Bronchial epithelial cell (primary cell): ENCODE measurements around the gene TUG1. TPM values are rescaled to one million over a fixed set of nuclear protein-coding genes. Genes with fewer than 3 reads are reported as not detected.

Experiments used
- DNase-seq: peaks from one replicate; pipeline ENCODE4 v3.0.0-alpha.2; 2010; ENCODE audit warnings: low read depth
- FAIRE-seq: peaks from 2 replicates; lab custom pipeline; 2011; peaks lifted over from hg19 to GRCh38; lab: Jason Lieb, UNC
- H3K27me3 ChIP-seq: 2 replicates; pipeline ENCODE4 v1.5.1; 2011; ENCODE audit warnings: low read length; ENCODE audit not compliant: control insufficient read depth, insufficient read depth
- H3K36me3 ChIP-seq: 2 replicates; pipeline ENCODE4 v1.5.1; 2011; ENCODE audit warnings: low read length; ENCODE audit not compliant: control insufficient read depth, insufficient read depth
- H3K4me3 ChIP-seq: 2 replicates; pipeline ENCODE4 v1.5.1; 2011; ENCODE audit warnings: mild to moderate bottlenecking, low read depth, low read length, control low read depth
- CTCF ChIP-seq: IDR thresholded peaks from 2 replicates; pipeline ENCODE4 v1.5.1; 2011; ENCODE audit warnings: mild to moderate bottlenecking, moderate library complexity, low read length, control low read depth, inconsistent platforms; ENCODE audit not compliant: insufficient read depth, severe bottlenecking
- total RNA-seq: library from RNA; depleted of rRNA; stranded (reverse); fragments of >200 nt; gene quantifications from 2 replicates; pipeline ENCODE4 v1.2.1, GENCODE V29; 2014

Gene TUG1
- total RNA-seq, 1 donor from 2014 or later, result 24.5 TPM

DNA sequence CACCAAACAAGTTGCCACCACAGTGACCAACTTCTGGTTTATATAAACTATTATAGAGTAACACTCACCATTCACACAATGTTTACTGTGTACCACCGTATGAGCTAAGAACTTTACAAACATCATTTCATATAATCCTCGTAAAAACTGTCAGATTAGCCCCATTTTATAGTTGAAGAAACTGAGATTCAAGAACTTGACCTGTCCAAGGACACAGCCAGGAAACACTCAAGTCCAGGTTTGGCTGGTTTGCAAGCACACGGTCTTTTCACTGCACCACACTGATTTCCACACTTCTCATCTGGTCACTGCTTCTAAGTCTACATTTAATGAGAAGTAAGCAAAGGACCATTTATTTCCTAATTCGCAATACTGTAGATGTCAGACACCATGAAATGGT, 4.2 kb upstream of the TUG1 start:
- TF ChIP-seq CTCF, result no peak
- Histone ChIP-seq H3K4me3 (no peak overlapping the region), H3K36me3 (no peaks in the 10 kb centered on the region), H3K27me3 (no peaks in the 10 kb centered on the region)
- FAIRE-seq (no peak), DNase-seq (no peak)

GRCh38 chr22:30968015-30968923, 796 bp upstream of the TUG1 start, which contains the start of gene MORC2:
MORC2 (minus strand) TSS chr22:30968774; CDS start chr22:30967889, 885 bp downstream.
- DNase-seq (peak; percentile 23), FAIRE-seq (no peak)
- TF ChIP-seq CTCF, result no peak
- peak within 1 kb of the TSS; percentile 59 for H3K4me3 ChIP-seq
- H3K36me3 ChIP-seq, result peaks cover 8% of the 10 kb centered on the region
- no peaks in the 10 kb centered on the region for H3K27me3 ChIP-seq

DNA sequence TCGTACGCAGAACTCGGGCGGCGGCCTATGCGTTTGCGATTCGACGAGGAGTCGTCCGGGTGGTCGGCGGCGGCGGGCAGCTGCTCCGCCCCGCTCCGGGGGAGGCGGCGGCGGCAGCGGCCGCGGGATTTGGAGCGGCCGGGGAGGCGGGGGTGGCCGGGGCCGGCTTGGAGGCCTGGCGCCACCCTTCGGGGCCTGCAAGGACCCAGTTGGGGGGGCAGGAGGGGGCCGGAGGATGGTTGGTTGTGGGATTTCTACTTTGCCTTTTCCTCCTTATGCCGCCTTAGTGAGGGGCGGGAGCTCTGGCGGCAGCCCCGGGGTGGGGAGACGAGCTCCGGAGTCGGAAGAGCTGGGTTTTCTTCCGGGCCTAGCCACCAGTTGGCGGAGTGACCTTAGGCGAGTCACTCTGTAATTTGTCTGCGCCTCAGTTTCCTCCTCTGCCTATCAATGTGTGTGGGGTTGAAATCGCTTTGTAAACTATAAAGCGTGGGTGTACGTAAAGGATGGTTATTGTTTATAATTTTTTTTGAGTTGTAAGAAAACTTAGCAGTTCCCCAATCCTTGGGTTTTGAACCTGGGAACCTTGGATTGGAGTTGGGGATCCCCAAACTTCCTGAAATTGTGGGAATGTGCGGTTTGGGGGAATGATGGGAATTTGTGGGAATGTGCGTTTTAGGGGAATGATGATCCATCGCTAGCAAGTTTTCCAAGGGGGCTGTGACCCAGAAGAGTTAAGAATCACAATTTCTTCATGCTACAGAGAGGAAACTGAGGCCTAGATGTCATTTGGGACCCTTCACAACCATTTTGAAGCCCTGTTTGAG, 679 bp downstream of the TUG1 start:
- peaks cover 11% of the 10 kb centered on the region for H3K36me3 ChIP-seq
- FAIRE-seq (no peak), DNase-seq (peak; percentile 25)
- TF ChIP-seq CTCF, result peak; percentile 16
- peak overlapping the region; percentile 59 for H3K4me3 ChIP-seq
- H3K27me3 ChIP-seq, result no peaks in the 10 kb centered on the region

- Histone ChIP-seq H3K4me3 (peak overlapping the region; percentile 59), H3K36me3 (peaks cover 12% of the 10 kb centered on the region), H3K27me3 (no peaks in the 10 kb centered on the region)
- FAIRE-seq, result no peak
- TF ChIP-seq CTCF, result no peak
- DNase-seq, result no peak
Measured at GRCh38 chr22:30970356-30970746, 1.3 kb downstream of the TUG1 start.

DNA sequence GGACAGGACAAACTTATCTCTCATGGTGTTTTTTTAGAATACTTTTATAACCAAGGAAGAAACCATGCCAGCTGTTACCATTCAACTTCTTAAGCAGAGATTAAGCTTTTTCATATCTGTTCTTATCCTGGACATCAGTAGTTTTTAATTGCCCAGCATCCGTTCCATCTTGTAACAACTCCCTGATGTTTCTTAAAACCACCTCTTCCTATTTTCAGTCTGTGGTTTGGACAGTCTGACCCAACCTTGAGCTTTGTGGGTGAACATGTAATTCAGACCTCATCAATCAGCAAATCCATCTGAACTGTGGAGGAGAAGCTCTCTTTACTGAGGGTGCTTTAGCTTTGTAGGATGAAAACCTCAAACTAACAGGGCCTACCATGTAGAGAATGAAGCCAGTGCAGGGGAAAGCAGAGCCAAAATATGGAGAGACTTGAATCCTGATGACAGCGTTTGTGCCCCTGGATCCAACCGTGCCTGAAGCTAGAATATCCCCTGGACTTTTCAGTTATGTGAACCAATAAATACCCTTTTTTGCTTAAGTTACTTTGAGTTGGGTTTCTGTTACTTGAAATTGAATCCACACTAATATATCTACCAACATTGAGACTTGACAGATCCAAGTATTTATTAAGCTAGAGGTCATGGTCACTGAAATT, 9.4 kb downstream of the TUG1 start:
- no peak overlapping the region for H3K4me3 ChIP-seq
- no peak for TF ChIP-seq CTCF
- no peaks in the 10 kb centered on the region for H3K27me3 ChIP-seq
- peaks cover 5% of the 10 kb centered on the region for H3K36me3 ChIP-seq
- FAIRE-seq, result no peak
- DNase-seq, result no peak
